Keratinocyte (primary cell): ENCODE data around the gene PIPOX. TPM values are rescaled to one million over a fixed set of nuclear protein-coding genes. Genes with fewer than 3 reads are reported as not detected.

Source experiments
- DNase-seq: peaks from one replicate; pipeline ENCODE4 v3.0.0-alpha.2; 2011; ENCODE audit warnings: low read depth, missing footprints, low spot score
- FAIRE-seq: peaks from 2 replicates; lab custom pipeline; 2011; peaks lifted over from hg19 to GRCh38; lab: Jason Lieb, UNC
- H2AFZ ChIP-seq: 2 replicates; pipeline ENCODE4 v1.6.0; 2012; ENCODE audit warnings: low read length, control low read depth, inconsistent platforms; ENCODE audit not compliant: control insufficient read depth
- H3K27ac ChIP-seq: 2 replicates; pipeline ENCODE4 v1.5.1; 2011; ENCODE audit warnings: low read length; ENCODE audit not compliant: control insufficient read depth, insufficient read depth
- H3K27me3 ChIP-seq: 3 replicates; pipeline ENCODE4 v1.6.0; 2011; ENCODE audit warnings: low read length; ENCODE audit not compliant: control insufficient read depth, insufficient read depth; ENCODE audit errors: extremely low read depth
- H3K36me3 ChIP-seq, 2 experiments: 2 replicates in 1 of 2; 3 replicates in 1 of 2; pipeline ENCODE4 v1.5.1; 2011; ENCODE audit warnings: low read length in 2 of 2, mild to moderate bottlenecking in 1 of 2; ENCODE audit not compliant: control insufficient read depth in 2 of 2, insufficient read depth in 2 of 2; ENCODE audit errors: extremely low read depth in 1 of 2
- H3K4me1 ChIP-seq: 3 replicates; pipeline ENCODE4 v1.5.1; 2011; ENCODE audit warnings: low read length; ENCODE audit not compliant: control insufficient read depth, insufficient read depth; ENCODE audit errors: extremely low read depth
- H3K4me2 ChIP-seq: 3 replicates; pipeline ENCODE4 v1.6.0; 2011; ENCODE audit warnings: low read depth, low read length; ENCODE audit not compliant: control insufficient read depth, insufficient read depth; ENCODE audit errors: extremely low read depth
- H3K4me3 ChIP-seq, 3 experiments: fragments of 200-600 bp in 1 of 3; sonication (generic) in 1 of 3; 2 replicates in 2 of 3; 3 replicates in 1 of 3; pipeline ENCODE4 v1.5.1; 2011 to 2016; ENCODE audit warnings: low read length in 3 of 3, mild to moderate bottlenecking in 3 of 3, control low read depth in 2 of 3, inconsistent platforms in 1 of 3, low read depth in 1 of 3, mixed read lengths in 1 of 3, mixed run types in 1 of 3, moderate library complexity in 1 of 3; ENCODE audit not compliant: control insufficient read depth in 2 of 3, insufficient read depth in 2 of 3; ENCODE audit errors: extremely low read depth in 1 of 3
- H3K79me2 ChIP-seq: 2 replicates; pipeline ENCODE4 v1.6.0; 2012; ENCODE audit warnings: low read length; ENCODE audit not compliant: control insufficient read depth, insufficient read depth
- H3K9ac ChIP-seq: 3 replicates; pipeline ENCODE4 v1.6.0; 2011; ENCODE audit warnings: low read length; ENCODE audit not compliant: control insufficient read depth, insufficient read depth; ENCODE audit errors: extremely low read depth
- H3K9me1 ChIP-seq: 3 replicates; pipeline ENCODE4 v1.6.0; 2011; ENCODE audit warnings: low read length; ENCODE audit not compliant: control insufficient read depth, insufficient read depth; ENCODE audit errors: extremely low read depth
- H3K9me3 ChIP-seq: 2 replicates; pipeline ENCODE4 v1.5.1; 2012; ENCODE audit warnings: low read depth, low read length; ENCODE audit not compliant: control insufficient read depth
- H4K20me1 ChIP-seq: 3 replicates; pipeline ENCODE4 v1.6.0; 2011; ENCODE audit warnings: low read length; ENCODE audit not compliant: control insufficient read depth, insufficient read depth; ENCODE audit errors: extremely low read depth
- EZH2 ChIP-seq: IDR thresholded peaks from one replicate; pipeline ENCODE4 v1.6.1; 2012; ENCODE audit warnings: inconsistent platforms, mild to moderate bottlenecking, low read length, moderate library complexity
- dilution Hi-C: fragments of 300-500 bp; cut with MboI; formaldehyde crosslinking; loops from one replicate; pipeline ENCODE4 v1.7.0; 2020; ENCODE audit warnings: low sequenced_read_pairs; ENCODE audit not compliant: extremely low pct_ligation_motif_present
- polyA plus RNA-seq, 5 experiments: library from polyadenylated mRNA; depleted of rRNA in 3 of 5; stranded (reverse) in 3 of 5; stranded (forward) in 1 of 5; unstranded in 1 of 5; fragments of >200 nt; gene quantifications; 1 replicate in 1 of 5; 2 replicates in 3 of 5; 3 replicates in 1 of 5; pipeline versions ENCODE4 v1.2.1 to v1.2.3, GENCODE V29; 2011 to 2012; ENCODE audit warnings: missing spikeins in 2 of 5, low read depth in 1 of 5, low replicate concordance in 1 of 5
- TF ChIP-seq, protein P1 (sequence below), 3 experiments: IDR thresholded peaks in 1 of 3; conservative IDR thresholded peaks in 1 of 3; optimal IDR thresholded peaks in 1 of 3; 2 replicates in 2 of 3; 3 replicates in 1 of 3; pipeline versions ENCODE3 to v1.5.1; 2011; ENCODE audit warnings: low read length in 3 of 3, mild to moderate bottlenecking in 3 of 3, moderate library complexity in 2 of 3, control low read depth in 1 of 3, inconsistent platforms in 1 of 3; ENCODE audit not compliant: insufficient read depth in 2 of 3; ENCODE audit errors: extremely low read depth in 1 of 3

The PIPOX gene
- polyA plus RNA-seq, 1 donor (not counting 4 experiments of a cell fraction or from before 2014, with no cell fraction given), result not detected

DNA sequence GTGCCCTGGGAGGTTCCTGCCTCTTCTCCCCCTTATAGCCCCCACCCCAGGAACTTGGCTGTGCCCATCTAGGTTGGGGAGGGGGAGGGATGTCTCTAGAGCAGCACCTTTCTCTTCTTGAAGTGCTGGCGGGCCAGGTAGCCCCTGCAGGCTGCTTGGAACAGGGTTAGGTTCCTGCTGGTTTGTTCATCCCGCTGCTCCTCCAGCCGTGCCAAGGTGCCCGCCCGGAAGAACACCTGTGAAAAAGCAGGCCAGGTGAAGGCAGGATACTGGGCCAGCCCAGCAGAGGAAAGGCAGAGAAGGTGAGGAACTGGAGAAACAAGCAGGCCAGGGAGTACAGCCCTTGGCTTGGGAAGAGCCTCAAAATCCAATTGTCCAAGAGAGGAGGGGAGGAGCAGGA, 56.6 kb downstream of the PIPOX start:
- H2AFZ ChIP-seq, result no peak overlapping the region
- no peak for FAIRE-seq
- no peaks in the 10 kb centered on the region for H3K79me2 ChIP-seq
- no peak overlapping the region for H3K4me2 ChIP-seq
- no peak overlapping the region for H3K4me3 ChIP-seq
- dilution Hi-C loops, result no loop called here
- peaks cover 53 to 54% of the 10 kb centered on the region in 2 experiments for H3K36me3 ChIP-seq
- no peaks in the 10 kb centered on the region for H3K27me3 ChIP-seq
- no peaks in the 10 kb centered on the region for H4K20me1 ChIP-seq
- DNase-seq, result no peak
- no peak overlapping the region for H3K9ac ChIP-seq
- TF ChIP-seq, protein P1, sequence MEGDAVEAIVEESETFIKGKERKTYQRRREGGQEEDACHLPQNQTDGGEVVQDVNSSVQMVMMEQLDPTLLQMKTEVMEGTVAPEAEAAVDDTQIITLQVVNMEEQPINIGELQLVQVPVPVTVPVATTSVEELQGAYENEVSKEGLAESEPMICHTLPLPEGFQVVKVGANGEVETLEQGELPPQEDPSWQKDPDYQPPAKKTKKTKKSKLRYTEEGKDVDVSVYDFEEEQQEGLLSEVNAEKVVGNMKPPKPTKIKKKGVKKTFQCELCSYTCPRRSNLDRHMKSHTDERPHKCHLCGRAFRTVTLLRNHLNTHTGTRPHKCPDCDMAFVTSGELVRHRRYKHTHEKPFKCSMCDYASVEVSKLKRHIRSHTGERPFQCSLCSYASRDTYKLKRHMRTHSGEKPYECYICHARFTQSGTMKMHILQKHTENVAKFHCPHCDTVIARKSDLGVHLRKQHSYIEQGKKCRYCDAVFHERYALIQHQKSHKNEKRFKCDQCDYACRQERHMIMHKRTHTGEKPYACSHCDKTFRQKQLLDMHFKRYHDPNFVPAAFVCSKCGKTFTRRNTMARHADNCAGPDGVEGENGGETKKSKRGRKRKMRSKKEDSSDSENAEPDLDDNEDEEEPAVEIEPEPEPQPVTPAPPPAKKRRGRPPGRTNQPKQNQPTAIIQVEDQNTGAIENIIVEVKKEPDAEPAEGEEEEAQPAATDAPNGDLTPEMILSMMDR (optimal IDR thresholded peaks at IDR 0.05 in 1 of 3, IDR thresholded peaks at IDR 0.05 in 1 of 3, conservative IDR thresholded peaks at IDR 0.05 in 1 of 3; ENCODE audit: extremely low read depth in 1 of 3, insufficient read depth in 2 of 3, low read length in 3 of 3), result no peak
- no peak for TF ChIP-seq EZH2
- peaks cover 14% of the 10 kb centered on the region for H3K4me1 ChIP-seq
- no peaks in the 10 kb centered on the region for H3K9me1 ChIP-seq
- no peak overlapping the region for H3K27ac ChIP-seq
- H3K9me3 ChIP-seq, result no peaks in the 10 kb centered on the region

DNA sequence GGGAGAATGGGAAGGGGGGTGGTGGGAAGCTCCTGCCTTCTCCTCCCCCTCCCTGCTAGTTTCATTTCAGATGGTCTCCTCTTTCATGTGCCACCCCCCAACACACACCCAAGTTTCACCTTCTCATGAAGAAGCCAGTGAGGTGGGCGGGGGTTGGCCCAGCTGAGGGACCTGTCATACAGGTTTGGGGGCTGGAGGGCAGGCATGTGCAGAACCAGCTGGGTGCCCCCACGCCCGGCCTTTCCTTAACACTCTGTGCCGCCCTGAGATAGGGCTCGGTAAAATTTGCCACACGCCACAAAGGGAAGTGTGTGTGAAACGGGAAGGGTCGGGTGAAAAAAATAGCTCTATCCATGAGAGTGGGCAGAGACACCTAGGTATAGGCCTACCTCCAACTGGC, 57.4 kb downstream of the PIPOX start:
- no peak overlapping the region for H3K9ac ChIP-seq
- no peak overlapping the region for H3K4me3 ChIP-seq
- H3K4me2 ChIP-seq, result no peak overlapping the region
- H3K9me1 ChIP-seq, result no peaks in the 10 kb centered on the region
- TF ChIP-seq, protein P1 (optimal IDR thresholded peaks at IDR 0.05 in 1 of 3, IDR thresholded peaks at IDR 0.05 in 1 of 3, conservative IDR thresholded peaks at IDR 0.05 in 1 of 3; ENCODE audit: extremely low read depth in 1 of 3, insufficient read depth in 2 of 3, low read length in 3 of 3), result no peak
- TF ChIP-seq EZH2, result no peak
- DNase-seq (no peak), FAIRE-seq (no peak)
- no peaks in the 10 kb centered on the region for H3K27me3 ChIP-seq
- no peaks in the 10 kb centered on the region for H4K20me1 ChIP-seq
- H2AFZ ChIP-seq, result no peak overlapping the region
- dilution Hi-C loops, result no loop called here
- no peaks in the 10 kb centered on the region for H3K9me3 ChIP-seq
- no peak overlapping the region for H3K27ac ChIP-seq
- H3K36me3 ChIP-seq, result peaks cover 48 to 49% of the 10 kb centered on the region in 2 experiments
- H3K79me2 ChIP-seq, result no peaks in the 10 kb centered on the region
- peaks cover 14% of the 10 kb centered on the region for H3K4me1 ChIP-seq
